SK-N-SH treated with all-trans-retinoic acid at 6 μM for 48 hours (cell line): ENCODE data around the gene ZBTB7C.

Experiments used
- ATAC-seq: fragments of 200-7000 bp; cut with Tn5 transposase; 3 replicates; pipeline ENCODE4 v1.9.1; 2020; ENCODE audit warnings: mild to moderate bottlenecking, moderate library complexity
- ARNTL ChIP-seq: fragments of 450-650 bp; formaldehyde crosslinking; IDR thresholded peaks from 2 replicates; pipeline ENCODE4 v1.5.0; 2020; ENCODE audit warnings: low read depth, mild to moderate bottlenecking, moderate library complexity, borderline replicate concordance
- BACH2 ChIP-seq: fragments of 250-450 bp; sonication (Bioruptor Pico); IDR thresholded peaks from 2 replicates; pipeline ENCODE4 v1.9.0; 2021; ENCODE audit warnings: mild to moderate bottlenecking, borderline replicate concordance
- CREB5 ChIP-seq: fragments of 250-450 bp; sonication (Bioruptor Pico); IDR thresholded peaks from 2 replicates; pipeline ENCODE4 v1.5.1; 2020; ENCODE audit warnings: low read depth, mild to moderate bottlenecking, moderate library complexity
- CSDC2 ChIP-seq: fragments of 250-450 bp; sonication (Bioruptor Pico); IDR thresholded peaks from 2 replicates; pipeline ENCODE4 v1.5.0; 2020; ENCODE audit warnings: mild to moderate bottlenecking, moderate library complexity
- CSRNP3 ChIP-seq: fragments of 250-450 bp; sonication (Bioruptor Pico); IDR thresholded peaks from 2 replicates; pipeline ENCODE4 v1.5.1; 2021; ENCODE audit warnings: mild to moderate bottlenecking, moderate library complexity
- ESRRG ChIP-seq: fragments of 250-450 bp; sonication (Bioruptor Pico); IDR thresholded peaks from 2 replicates; pipeline ENCODE4 v1.6.1; 2021; ENCODE audit warnings: mild to moderate bottlenecking
- GLIS3 ChIP-seq: fragments of 250-450 bp; sonication (Bioruptor Pico); IDR thresholded peaks from 2 replicates; pipeline ENCODE4 v1.5.0; 2020; ENCODE audit warnings: mild to moderate bottlenecking, moderate library complexity
- ISL1 ChIP-seq: fragments of 250-450 bp; sonication (Bioruptor Pico); IDR thresholded peaks from 2 replicates; pipeline ENCODE4 v2.1.2; 2022; ENCODE audit warnings: mild to moderate bottlenecking, moderate library complexity
- OSR1 ChIP-seq: fragments of 250-450 bp; sonication (Bioruptor Pico); IDR thresholded peaks from 2 replicates; pipeline ENCODE4 v1.8.0; 2022; ENCODE audit warnings: moderate library complexity, mild to moderate bottlenecking, inconsistent platforms
- PATZ1 ChIP-seq: fragments of 250-450 bp; sonication (Bioruptor Pico); IDR thresholded peaks from 2 replicates; pipeline ENCODE4 v1.8.0; 2020; ENCODE audit warnings: mild to moderate bottlenecking, moderate library complexity, borderline replicate concordance
- POU6F1 ChIP-seq: fragments of 250-450 bp; sonication (Bioruptor Pico); IDR thresholded peaks from 2 replicates; pipeline ENCODE4 v1.8.0; 2021; ENCODE audit warnings: low read depth, mild to moderate bottlenecking, moderate library complexity, borderline replicate concordance
- PPARA ChIP-seq: fragments of 250-450 bp; sonication (Bioruptor Pico); IDR thresholded peaks from 2 replicates; pipeline ENCODE4 v1.5.0; 2020; ENCODE audit warnings: mild to moderate bottlenecking, borderline replicate concordance
- RARB ChIP-seq: fragments of 250-450 bp; sonication (Bioruptor Pico); IDR thresholded peaks from 2 replicates; pipeline ENCODE4 v1.8.0; 2021; ENCODE audit warnings: mild to moderate bottlenecking, moderate library complexity
- SNAI2 ChIP-seq: fragments of 250-450 bp; sonication (Bioruptor Pico); IDR thresholded peaks from 2 replicates; pipeline ENCODE4 v1.5.0; 2020; ENCODE audit warnings: mild to moderate bottlenecking, moderate library complexity
- TCF4 ChIP-seq: fragments of 250-450 bp; sonication (Bioruptor Pico); IDR thresholded peaks from 2 replicates; pipeline ENCODE4 v1.8.0; 2021; ENCODE audit warnings: mild to moderate bottlenecking, moderate library complexity, borderline replicate concordance
- TOX ChIP-seq: fragments of 250-450 bp; sonication (Bioruptor Pico); IDR thresholded peaks from 2 replicates; pipeline ENCODE4 v1.8.0; 2021; ENCODE audit warnings: mild to moderate bottlenecking, moderate library complexity, borderline replicate concordance
- TSHZ2 ChIP-seq: fragments of 250-450 bp; sonication (Bioruptor Pico); IDR thresholded peaks from 2 replicates; pipeline ENCODE4 v1.5.0; 2020; ENCODE audit warnings: mild to moderate bottlenecking, moderate library complexity
- ZC3H10 ChIP-seq: fragments of 250-450 bp; sonication (Bioruptor Pico); IDR thresholded peaks from 2 replicates; pipeline ENCODE4 v1.5.1; 2021; ENCODE audit warnings: mild to moderate bottlenecking, moderate library complexity
- ZFP3 ChIP-seq: fragments of 250-450 bp; sonication (Bioruptor Pico); IDR thresholded peaks from 2 replicates; pipeline ENCODE4 v1.5.0; 2020; ENCODE audit warnings: mild to moderate bottlenecking, moderate library complexity
- ZFP30 ChIP-seq: fragments of 450-650 bp; formaldehyde crosslinking; IDR thresholded peaks from 2 replicates; pipeline ENCODE4 v1.5.0; 2022; ENCODE audit warnings: mild to moderate bottlenecking, moderate library complexity
- ZNF565 ChIP-seq: fragments of 450-650 bp; formaldehyde crosslinking; conservative IDR thresholded peaks from 2 replicates; pipeline ENCODE4 v1.5.0; 2020; ENCODE audit warnings: low read depth, mild to moderate bottlenecking, moderate library complexity
- ZNF70 ChIP-seq: fragments of 450-650 bp; formaldehyde crosslinking; IDR thresholded peaks from 2 replicates; pipeline ENCODE4 v1.5.0; 2020; ENCODE audit warnings: mild to moderate bottlenecking, moderate library complexity
- ZNF8 ChIP-seq: fragments of 450-650 bp; formaldehyde crosslinking; IDR thresholded peaks from 2 replicates; pipeline ENCODE4 v1.5.0; 2020; ENCODE audit warnings: mild to moderate bottlenecking, moderate library complexity

The ZBTB7C gene

GRCh38 chr18:48351216-48352050, 57.8 kb downstream of the ZBTB7C start:
- no peak for ATAC-seq
- TF ChIP-seq BACH2 (CRISPR knock-in tag) (no peak), CSDC2 (CRISPR knock-in tag) (no peak), ZNF70 (CRISPR knock-in tag) (no peak), TOX (no peak), PPARA (CRISPR knock-in tag) (no peak), ZFP30 (no peak), ESRRG (CRISPR knock-in tag) (no peak), OSR1 (CRISPR knock-in tag) (no peak), TCF4 (CRISPR knock-in tag) (no peak), PATZ1 (CRISPR knock-in tag) (no peak), ZNF8 (CRISPR knock-in tag) (no peak), CSRNP3 (CRISPR knock-in tag) (no peak), SNAI2 (CRISPR knock-in tag) (no peak), CREB5 (no peak), ZC3H10 (no peak), GLIS3 (CRISPR knock-in tag) (no peak)

- TF ChIP-seq ZNF70 (CRISPR knock-in tag) (no peak), PPARA (CRISPR knock-in tag) (no peak), BACH2 (CRISPR knock-in tag) (no peak), ISL1 (CRISPR knock-in tag) (no peak), POU6F1 (no peak), ZFP3 (no peak), GLIS3 (CRISPR knock-in tag) (no peak), ZNF565 (CRISPR knock-in tag) (no peak), SNAI2 (CRISPR knock-in tag) (no peak), ESRRG (CRISPR knock-in tag) (no peak), TOX (no peak), ARNTL (CRISPR knock-in tag) (no peak), ZFP30 (no peak)
- ATAC-seq: no peak
Measured at GRCh38 chr18:48348739-48349138, 60.4 kb downstream of the ZBTB7C start.

- no peak for ATAC-seq
- TF ChIP-seq ISL1 (CRISPR knock-in tag) (no peak), ESRRG (CRISPR knock-in tag) (no peak), CSDC2 (CRISPR knock-in tag) (no peak), OSR1 (CRISPR knock-in tag) (no peak), RARB (no peak), TCF4 (CRISPR knock-in tag) (no peak), ZFP3 (no peak), TSHZ2 (CRISPR knock-in tag) (no peak), POU6F1 (no peak), PATZ1 (CRISPR knock-in tag) (no peak), ZNF8 (CRISPR knock-in tag) (no peak)
Measured at GRCh38 chr18:48347756-48348326, 61.3 kb downstream of the ZBTB7C start.
